NB4 (cell line): ENCODE results near the gene SETD5.

ENCODE experiments used
- MYC ChIP-seq: IDR thresholded peaks from 2 replicates; pipeline ENCODE4 v1.6.1; 2011; ENCODE audit warnings: low read depth, low read length
- POLR2A ChIP-seq: IDR thresholded peaks from 2 replicates; pipeline ENCODE4 v1.6.1; 2011; ENCODE audit warnings: mild to moderate bottlenecking; ENCODE audit not compliant: insufficient read length; ENCODE audit errors: extremely low read depth
- TF ChIP-seq, protein P1 (sequence below): IDR thresholded peaks from one replicate; pipeline ENCODE4 v1.5.1; 2012; ENCODE audit warnings: low read depth, low read length

DNA sequence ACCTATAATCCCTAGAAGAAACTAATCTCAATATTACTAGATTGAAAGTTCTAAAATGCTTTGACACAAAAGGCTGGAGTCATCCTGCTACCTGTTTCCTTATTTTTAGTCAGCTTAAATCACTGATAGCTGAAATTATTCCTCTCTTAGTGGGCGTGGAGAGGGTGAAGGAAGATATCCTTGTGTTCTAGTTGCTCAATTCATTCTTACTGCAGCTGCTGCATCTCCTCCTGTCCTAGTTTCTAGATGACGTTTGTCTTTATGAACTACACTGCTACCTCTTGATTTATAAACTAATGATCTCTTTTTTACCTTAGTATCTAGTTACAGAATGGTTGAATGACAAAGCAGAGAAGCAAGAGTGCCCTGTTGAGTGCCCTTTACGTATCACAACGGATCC is 50.7 kb downstream of the SETD5 start:
- TF ChIP-seq, protein P1, sequence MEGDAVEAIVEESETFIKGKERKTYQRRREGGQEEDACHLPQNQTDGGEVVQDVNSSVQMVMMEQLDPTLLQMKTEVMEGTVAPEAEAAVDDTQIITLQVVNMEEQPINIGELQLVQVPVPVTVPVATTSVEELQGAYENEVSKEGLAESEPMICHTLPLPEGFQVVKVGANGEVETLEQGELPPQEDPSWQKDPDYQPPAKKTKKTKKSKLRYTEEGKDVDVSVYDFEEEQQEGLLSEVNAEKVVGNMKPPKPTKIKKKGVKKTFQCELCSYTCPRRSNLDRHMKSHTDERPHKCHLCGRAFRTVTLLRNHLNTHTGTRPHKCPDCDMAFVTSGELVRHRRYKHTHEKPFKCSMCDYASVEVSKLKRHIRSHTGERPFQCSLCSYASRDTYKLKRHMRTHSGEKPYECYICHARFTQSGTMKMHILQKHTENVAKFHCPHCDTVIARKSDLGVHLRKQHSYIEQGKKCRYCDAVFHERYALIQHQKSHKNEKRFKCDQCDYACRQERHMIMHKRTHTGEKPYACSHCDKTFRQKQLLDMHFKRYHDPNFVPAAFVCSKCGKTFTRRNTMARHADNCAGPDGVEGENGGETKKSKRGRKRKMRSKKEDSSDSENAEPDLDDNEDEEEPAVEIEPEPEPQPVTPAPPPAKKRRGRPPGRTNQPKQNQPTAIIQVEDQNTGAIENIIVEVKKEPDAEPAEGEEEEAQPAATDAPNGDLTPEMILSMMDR, result no peak
- TF ChIP-seq POLR2A (no peak), MYC (no peak)
